CD14-positive monocyte (primary cell): ENCODE data around the gene PHYHIPL. TPM values are rescaled to one million over a fixed set of nuclear protein-coding genes. Genes with fewer than 3 reads are reported as not detected.
"Not testable (repeated sequence)": the region's sequence is repeated elsewhere in the genome, so short reads cannot be mapped to it uniquely, and the experiment has no call there.

Source experiments
- DNase-seq, 3 donors: peaks; one replicate each; pipeline ENCODE4 v3.0.0-alpha.2; 2011 to 2022
- H2AFZ ChIP-seq: 2 replicates; pipeline ENCODE4 v1.6.0; 2012; ENCODE audit warnings: mild to moderate bottlenecking, low read depth, low read length, inconsistent platforms; ENCODE audit not compliant: insufficient read depth, poor library complexity, severe bottlenecking
- H3K27ac ChIP-seq, 2 donors: 1 replicate in 1 of 2; 2 replicates in 1 of 2; pipeline ENCODE4 v1.5.1; 2012 to 2013; ENCODE audit warnings: low read length in 2 of 2, control low read depth in 1 of 2, inconsistent platforms in 1 of 2, low read depth in 1 of 2, mild to moderate bottlenecking in 1 of 2
- H3K27me3 ChIP-seq, 2 donors: one replicate each; pipeline versions ENCODE4 v1.6.0 to v1.6.1; 2011 to 2013; ENCODE audit warnings: low read length in 2 of 2; ENCODE audit not compliant: control insufficient read depth in 2 of 2, insufficient read depth in 2 of 2
- H3K36me3 ChIP-seq, 2 donors: replicated peaks in 1 of 2; 1 replicate in 1 of 2; 2 replicates in 1 of 2; pipeline versions ENCODE4 v1.5.1 to v1.6.1; 2012 to 2013; ENCODE audit warnings: low read length in 2 of 2, control low read depth in 1 of 2, inconsistent platforms in 1 of 2, mild to moderate bottlenecking in 1 of 2; ENCODE audit not compliant: insufficient read depth in 2 of 2, control insufficient read depth in 1 of 2
- H3K4me1 ChIP-seq, 2 donors: 1 replicate in 1 of 2; 2 replicates in 1 of 2; pipeline versions ENCODE4 v1.5.1 to v1.6.1; 2012 to 2013; ENCODE audit warnings: low read length in 2 of 2, control low read depth in 1 of 2, inconsistent platforms in 1 of 2, mild to moderate bottlenecking in 1 of 2, moderate library complexity in 1 of 2; ENCODE audit not compliant: insufficient read depth in 2 of 2, control insufficient read depth in 1 of 2
- H3K4me2 ChIP-seq: replicated peaks from 2 replicates; pipeline ENCODE3; 2012; ENCODE audit warnings: low read length, moderate library complexity, mild to moderate bottlenecking; ENCODE audit not compliant: poor library complexity, severe bottlenecking; ENCODE audit errors: extremely low read depth
- H3K4me3 ChIP-seq, 3 experiments: fragments of 200-600 bp in 1 of 3; sonication (generic) in 1 of 3; replicated peaks in 1 of 3; 1 replicate in 2 of 3; 2 replicates in 1 of 3; pipeline ENCODE4 v1.5.1; 2011 to 2013; ENCODE audit warnings: low read length in 3 of 3, mild to moderate bottlenecking in 3 of 3, control low read depth in 2 of 3, low read depth in 2 of 3, inconsistent platforms in 1 of 3, moderate library complexity in 1 of 3
- H3K79me2 ChIP-seq: 2 replicates; pipeline ENCODE4 v1.6.0; 2012; ENCODE audit warnings: mild to moderate bottlenecking, control low read depth, inconsistent platforms, low read length, moderate library complexity; ENCODE audit not compliant: insufficient read depth
- H3K9ac ChIP-seq: 2 replicates; pipeline ENCODE4 v1.6.0; 2017; ENCODE audit warnings: low read length, mild to moderate bottlenecking; ENCODE audit not compliant: insufficient read depth, poor library complexity, severe bottlenecking
- H3K9me3 ChIP-seq, 2 donors: replicated peaks in 1 of 2; 1 replicate in 1 of 2; 2 replicates in 1 of 2; pipeline versions ENCODE4 v1.5.1 to v1.6.1; 2012 to 2013; ENCODE audit warnings: low read length in 2 of 2, control low read depth in 1 of 2; ENCODE audit not compliant: control insufficient read depth in 1 of 2, insufficient read depth in 1 of 2
- H4K20me1 ChIP-seq: 2 replicates; pipeline ENCODE4 v1.6.0; 2012; ENCODE audit warnings: mild to moderate bottlenecking, low read length, control low read depth, moderate library complexity; ENCODE audit not compliant: insufficient read depth
- H3K27ac Mint-ChIP-seq, 7 donors: one replicate each; pipeline ENCODE4 v1.8.0; 2020; ENCODE audit warnings: mild to moderate bottlenecking in 7 of 7, mixed read lengths in 7 of 7, moderate library complexity in 6 of 7, inconsistent platforms in 2 of 7
- H3K27me3 Mint-ChIP-seq, 3 donors: one replicate each; pipeline ENCODE4 v1.8.0; 2021 to 2022; ENCODE audit warnings: low read depth in 3 of 3, mild to moderate bottlenecking in 3 of 3, mixed read lengths in 3 of 3, moderate library complexity in 3 of 3, inconsistent platforms in 1 of 3
- H3K36me3 Mint-ChIP-seq, 2 donors: one replicate each; pipeline ENCODE4 v1.8.0; 2020; ENCODE audit warnings: mixed read lengths in 2 of 2, inconsistent platforms in 1 of 2, mild to moderate bottlenecking in 1 of 2
- H3K4me1 Mint-ChIP-seq: one replicate; pipeline ENCODE4 v1.8.0; 2020; ENCODE audit warnings: mild to moderate bottlenecking, mixed read lengths
- H3K4me3 Mint-ChIP-seq, 2 donors: one replicate each; pipeline ENCODE4 v1.8.0; 2020; ENCODE audit warnings: mild to moderate bottlenecking in 2 of 2, mixed read lengths in 2 of 2, moderate library complexity in 1 of 2
- H3K9me3 Mint-ChIP-seq, 7 donors: one replicate each; pipeline ENCODE4 v1.8.0; 2020 to 2022; ENCODE audit warnings: mixed read lengths in 7 of 7, mild to moderate bottlenecking in 6 of 7, moderate library complexity in 6 of 7, inconsistent platforms in 2 of 7
- WGBS: methylation state at CpG from one replicate; pipeline ENCODE4 v1.1.5; 2013; ENCODE audit warnings: missing lambda C conversion rate; ENCODE audit not compliant: insufficient coverage; 5-methylcytosine and 5-hydroxymethylcytosine counted together
- intact Hi-C, 2 donors: fragments of 100-400 bp; cut with micrococcal nuclease; formaldehyde crosslinking; loops; one replicate each; pipeline versions ENCODE4 v1.15.0 to v1.15.1; 2023
- polyA plus RNA-seq, 3 donors: library from polyadenylated mRNA; depleted of rRNA in 1 of 3; unstranded in 2 of 3; stranded (reverse) in 1 of 3; fragments of 300-500 nt in 2 of 3; fragments of >200 nt in 1 of 3; fragmentation: Illumina TruSeq in 2 of 3; gene quantifications; 1 replicate in 2 of 3; 2 replicates in 1 of 3; pipeline ENCODE4 v1.2.3, GENCODE V29; 2012 to 2021
- TF ChIP-seq, protein P1 (sequence below): fragments of 200-600 bp; IDR thresholded peaks from one replicate; pipeline ENCODE4 v1.8.0; 2022; ENCODE audit warnings: antibody characterized with exemption, mild to moderate bottlenecking

The PHYHIPL gene
- polyA plus RNA-seq, 3 donors: not detected

DNA sequence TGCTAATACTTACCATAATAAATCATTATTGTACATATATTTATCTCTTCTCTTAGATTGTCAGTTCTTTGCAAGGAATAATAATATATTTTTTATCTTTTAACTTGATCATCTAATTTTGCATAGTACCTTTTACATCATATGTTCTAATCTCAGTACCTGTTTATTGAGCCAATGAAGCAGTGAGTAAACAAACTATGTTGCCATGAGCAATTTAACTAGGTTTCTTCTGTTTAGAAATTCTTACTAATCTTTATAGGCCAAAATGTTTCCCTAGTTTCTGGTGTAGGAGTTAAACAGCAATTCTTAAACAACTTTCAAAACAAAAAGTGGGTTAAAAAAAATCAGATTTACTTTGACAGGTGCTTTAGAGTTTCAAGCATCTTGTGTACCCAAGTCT lies 61.3 kb downstream of the PHYHIPL start:
- Mint-ChIP-seq H3K4me3 (no peak overlapping the region), H3K4me1 (no peaks in the 10 kb centered on the region), H3K27me3 (peaks cover 0 to 2% (median 1%) of the 10 kb centered on the region in 3 donors), H3K36me3 (no peaks in the 10 kb centered on the region), H3K9me3 (no peaks in the 10 kb centered on the region), H3K27ac (no peak overlapping the region)
- H3K4me2 ChIP-seq: no peak overlapping the region
- no peak overlapping the region for H3K27ac ChIP-seq
- intact Hi-C loops: no loop called here
- DNase-seq: no peak
- H2AFZ ChIP-seq: no peak overlapping the region
- TF ChIP-seq, protein P1, sequence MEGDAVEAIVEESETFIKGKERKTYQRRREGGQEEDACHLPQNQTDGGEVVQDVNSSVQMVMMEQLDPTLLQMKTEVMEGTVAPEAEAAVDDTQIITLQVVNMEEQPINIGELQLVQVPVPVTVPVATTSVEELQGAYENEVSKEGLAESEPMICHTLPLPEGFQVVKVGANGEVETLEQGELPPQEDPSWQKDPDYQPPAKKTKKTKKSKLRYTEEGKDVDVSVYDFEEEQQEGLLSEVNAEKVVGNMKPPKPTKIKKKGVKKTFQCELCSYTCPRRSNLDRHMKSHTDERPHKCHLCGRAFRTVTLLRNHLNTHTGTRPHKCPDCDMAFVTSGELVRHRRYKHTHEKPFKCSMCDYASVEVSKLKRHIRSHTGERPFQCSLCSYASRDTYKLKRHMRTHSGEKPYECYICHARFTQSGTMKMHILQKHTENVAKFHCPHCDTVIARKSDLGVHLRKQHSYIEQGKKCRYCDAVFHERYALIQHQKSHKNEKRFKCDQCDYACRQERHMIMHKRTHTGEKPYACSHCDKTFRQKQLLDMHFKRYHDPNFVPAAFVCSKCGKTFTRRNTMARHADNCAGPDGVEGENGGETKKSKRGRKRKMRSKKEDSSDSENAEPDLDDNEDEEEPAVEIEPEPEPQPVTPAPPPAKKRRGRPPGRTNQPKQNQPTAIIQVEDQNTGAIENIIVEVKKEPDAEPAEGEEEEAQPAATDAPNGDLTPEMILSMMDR: no peak
- H3K9ac ChIP-seq: no peak overlapping the region
- H3K79me2 ChIP-seq: no peaks in the 10 kb centered on the region
- H3K4me3 ChIP-seq: no peak overlapping the region
- H4K20me1 ChIP-seq: no peaks in the 10 kb centered on the region
- no peaks in the 10 kb centered on the region for H3K27me3 ChIP-seq
- H3K9me3 ChIP-seq: no peaks in the 10 kb centered on the region
- H3K36me3 ChIP-seq: no peaks in the 10 kb centered on the region
- H3K4me1 ChIP-seq: no peaks in the 10 kb centered on the region

DNA sequence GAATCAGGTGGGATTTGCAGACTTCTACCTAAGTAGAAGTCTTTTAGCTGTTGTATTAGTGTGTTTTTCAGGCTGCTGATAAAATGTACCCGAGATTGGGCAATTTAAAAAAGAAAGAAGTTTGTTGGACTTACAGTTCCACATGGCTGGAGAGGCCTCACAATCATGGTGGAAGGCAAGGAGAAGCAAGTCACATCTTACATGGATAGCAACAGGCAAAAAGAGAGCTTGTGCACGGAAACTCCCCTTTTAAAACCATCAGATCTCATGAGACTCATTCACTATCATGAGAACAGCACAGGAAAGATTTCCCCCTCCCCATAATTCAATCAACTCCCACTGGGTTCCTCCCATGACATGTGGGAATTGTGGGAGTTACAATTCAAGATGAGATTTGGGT lies 62.7 kb downstream of the PHYHIPL start:
- not testable (repeated sequence) for H3K4me3 Mint-ChIP-seq

More for the DNA sequence above, 62.7 kb downstream of the PHYHIPL start:
- DNase-seq, H3K27me3 Mint-ChIP-seq, H4K20me1 ChIP-seq, H3K9ac ChIP-seq, H3K4me1 ChIP-seq, H3K4me2 ChIP-seq, H3K27me3 ChIP-seq, H3K9me3 ChIP-seq, H3K36me3 Mint-ChIP-seq, H3K4me1 Mint-ChIP-seq, H3K9me3 Mint-ChIP-seq, H3K36me3 ChIP-seq, H3K27ac ChIP-seq, H3K79me2 ChIP-seq, H3K4me3 ChIP-seq, intact Hi-C loops, H3K27ac Mint-ChIP-seq, H2AFZ ChIP-seq: not testable (repeated sequence)
- 100% methylated on average over 1 of the region's 2 CpGs for WGBS
